GM21619 (cell line): Measurements from ENCODE around the gene RTCA.
A peak's percentile ranks its signal among the peaks of the same experiment; 100 is the strongest.
"Not testable (repeated sequence)": the region's sequence is repeated elsewhere in the genome, so short reads cannot be mapped to it uniquely, and the experiment has no call there.

Experiments
- ATAC-seq: cut with Tn5 transposase; IDR thresholded peaks from one replicate; pipeline ENCODE4 v1.9.1; 2021; ENCODE audit not compliant: unreplicated experiment

RTCA gene

DNA sequence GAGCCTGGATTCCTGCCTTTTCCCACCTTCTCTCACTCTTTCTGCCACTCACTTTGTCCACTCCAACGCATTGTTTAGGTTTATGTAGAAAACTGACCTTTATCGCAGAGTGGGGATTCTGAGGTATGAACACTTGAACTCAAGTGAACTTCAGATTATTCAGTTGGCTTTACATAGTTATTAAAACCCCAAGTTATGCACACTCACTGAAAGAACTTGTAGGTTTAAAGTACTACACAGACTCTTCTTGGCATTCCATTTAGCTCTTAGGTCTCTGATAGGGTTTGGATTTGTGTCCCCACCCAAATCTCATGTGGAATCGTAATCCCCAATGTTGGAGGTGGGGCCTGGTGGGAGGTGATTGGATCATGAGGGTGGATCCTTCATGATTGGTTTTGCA is 39.9 kb downstream of the RTCA start:
- ATAC-seq: no peak

DNA sequence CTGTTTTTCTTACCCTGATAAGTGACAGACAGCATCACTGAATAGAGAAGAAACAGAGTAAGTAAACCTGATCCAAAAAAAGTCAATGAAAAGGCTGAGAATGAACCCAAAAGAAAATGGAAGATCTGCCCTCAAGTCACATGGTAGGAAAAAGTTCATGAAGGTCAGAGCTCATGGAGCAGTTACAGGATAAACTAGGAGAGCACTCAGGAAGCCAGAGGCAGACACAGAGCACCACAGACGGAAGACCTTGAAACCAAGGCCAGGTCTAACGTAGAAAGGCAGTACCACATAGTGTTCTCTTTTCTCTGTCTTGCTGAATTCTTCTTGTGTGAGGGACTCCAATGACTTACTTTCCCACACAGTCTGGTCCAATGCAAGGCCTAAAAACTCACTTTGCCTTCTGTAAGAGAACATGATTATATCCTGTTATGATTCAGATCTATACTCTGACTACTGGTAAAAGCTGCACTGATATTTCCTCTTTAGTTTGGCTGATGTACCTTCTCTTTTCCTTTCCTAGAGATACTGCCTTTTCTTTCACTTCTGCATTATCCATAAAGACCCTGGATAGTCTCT is 40.8 kb downstream of the RTCA start:
- no peak for ATAC-seq

- peak; percentile 66 for ATAC-seq
Measured at GRCh38 chr1:100308777-100309176, 42.8 kb downstream of the RTCA start.

- ATAC-seq: no peak
Measured at GRCh38 chr1:100309863-100310262, 43.8 kb downstream of the RTCA start.

DNA sequence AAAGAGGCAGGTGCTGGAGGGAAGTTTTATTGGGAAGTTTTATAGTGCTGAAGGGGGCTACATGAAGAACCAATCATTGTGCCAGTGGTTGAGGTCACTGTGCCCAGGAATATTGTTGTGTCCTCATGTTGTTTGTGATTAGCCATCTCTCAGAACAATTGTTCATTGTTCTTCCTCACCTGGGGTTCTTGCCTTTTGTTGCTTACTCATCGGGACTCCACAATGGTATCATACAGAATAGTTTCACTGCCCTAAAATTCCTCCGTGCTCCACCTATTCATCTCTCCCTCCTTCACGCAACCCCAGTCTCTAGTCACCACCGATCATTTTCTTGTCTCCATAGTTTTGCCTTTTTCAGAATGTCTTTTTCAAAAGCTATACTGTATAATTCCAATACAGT is 47.4 kb downstream of the RTCA start:
- ATAC-seq: no peak

- ATAC-seq: no peak
Measured at GRCh38 chr1:100316622-100317021, 50.6 kb downstream of the RTCA start.

- ATAC-seq: no peak
Measured at GRCh38 chr1:100320311-100321099, 54.5 kb downstream of the RTCA start.

GRCh38 chr1:100321100-100321493 is 55.1 kb downstream of the RTCA start:
- no peak for ATAC-seq

DNA sequence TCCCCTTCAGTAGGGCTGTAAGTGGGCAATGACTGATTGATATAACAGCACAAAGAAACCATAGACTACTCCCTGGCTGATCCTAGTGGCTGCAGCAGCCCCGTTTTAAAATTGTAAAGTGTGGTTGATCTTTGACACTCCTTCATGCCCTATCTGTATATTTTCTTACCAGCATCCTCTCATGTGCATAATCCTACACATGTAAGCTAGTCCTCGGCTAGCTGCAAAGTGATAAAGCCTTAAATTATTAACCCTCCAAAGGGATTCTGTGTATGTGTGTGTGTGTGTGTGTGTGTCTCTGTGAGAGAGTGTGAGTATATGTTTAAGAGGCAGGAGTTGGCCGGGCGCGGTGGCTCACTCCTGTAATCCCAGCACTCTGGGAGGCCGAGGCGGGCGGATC is 55.5 kb downstream of the RTCA start:
- no peak for ATAC-seq

- peak; percentile 60 for ATAC-seq
Measured at GRCh38 chr1:100322436-100323211, 56.6 kb downstream of the RTCA start.

DNA sequence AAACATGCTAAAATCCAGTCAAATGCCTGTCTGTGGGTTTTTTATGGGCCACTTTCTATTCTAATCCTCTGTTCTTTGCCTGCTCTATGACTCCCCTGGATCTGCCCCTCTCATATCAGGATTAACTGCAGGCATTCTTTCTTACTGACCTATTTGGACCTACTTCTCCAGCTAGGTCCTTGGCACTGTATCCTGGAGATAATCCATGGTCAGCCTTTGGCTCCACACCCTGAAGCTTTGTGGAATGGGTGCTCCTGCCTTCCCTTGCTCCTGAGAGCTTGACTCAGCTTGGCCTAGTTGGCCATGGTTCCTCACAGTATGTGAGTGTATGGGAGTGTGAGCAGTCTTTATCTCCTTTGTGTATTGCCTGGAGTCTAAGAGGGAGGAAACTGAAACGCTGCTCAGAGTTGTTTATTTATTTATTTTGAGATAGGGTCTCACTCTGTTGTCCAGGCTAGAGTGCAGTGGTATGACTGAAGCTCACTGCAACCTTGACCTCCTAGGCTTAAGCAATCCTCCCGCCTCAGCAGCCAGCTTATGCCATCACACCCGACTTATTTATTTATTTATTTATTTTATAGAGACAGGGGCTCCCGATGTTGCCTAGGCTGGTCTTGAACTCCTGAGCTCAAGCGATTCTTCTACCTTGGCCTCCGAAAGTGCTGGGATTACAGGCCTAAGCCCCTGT is 57.5 kb downstream of the RTCA start:
- ATAC-seq: no peak

DNA sequence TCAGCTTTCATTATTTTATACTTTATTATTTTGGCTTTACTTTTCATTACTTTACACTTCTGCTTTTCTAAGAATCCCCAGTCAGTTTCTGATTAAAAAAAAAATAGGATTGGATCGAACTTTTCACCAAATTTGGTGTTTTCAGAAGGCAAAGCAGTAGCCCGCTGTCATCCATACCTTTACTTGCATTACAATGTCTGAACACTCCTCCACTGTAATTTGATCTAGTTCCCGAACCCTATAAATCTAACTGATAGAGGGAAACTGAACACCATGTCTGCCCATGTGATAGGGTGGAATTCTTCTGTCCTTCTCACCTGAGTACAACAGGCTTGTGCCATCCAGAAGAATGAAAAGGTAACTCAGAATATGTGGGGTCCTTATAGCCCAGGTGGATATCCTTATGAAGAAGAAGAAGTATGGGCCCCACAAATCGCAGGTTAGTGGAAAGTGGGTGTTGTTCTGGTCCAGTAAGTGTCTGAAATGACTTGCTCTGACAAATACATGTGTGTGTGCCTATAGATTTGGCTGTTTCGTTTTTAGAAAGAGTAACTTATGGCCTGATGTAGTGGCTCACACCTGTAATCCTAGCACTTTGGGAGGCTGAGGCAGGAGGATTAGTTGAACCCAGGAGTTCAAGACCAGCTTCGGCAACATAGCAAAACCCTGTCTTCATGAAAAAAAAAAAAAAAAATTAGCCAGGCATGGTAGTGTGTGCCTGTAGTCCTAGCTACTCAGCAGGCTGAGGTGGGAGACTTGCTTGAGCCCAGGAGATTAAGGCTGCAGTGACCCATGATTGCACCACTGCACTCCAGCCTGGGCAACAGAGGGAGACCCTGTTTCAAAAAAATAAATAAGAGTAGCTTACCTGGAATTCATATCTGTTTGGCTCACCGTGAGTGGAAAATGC is 59.7 kb downstream of the RTCA start:
- no peak for ATAC-seq

DNA sequence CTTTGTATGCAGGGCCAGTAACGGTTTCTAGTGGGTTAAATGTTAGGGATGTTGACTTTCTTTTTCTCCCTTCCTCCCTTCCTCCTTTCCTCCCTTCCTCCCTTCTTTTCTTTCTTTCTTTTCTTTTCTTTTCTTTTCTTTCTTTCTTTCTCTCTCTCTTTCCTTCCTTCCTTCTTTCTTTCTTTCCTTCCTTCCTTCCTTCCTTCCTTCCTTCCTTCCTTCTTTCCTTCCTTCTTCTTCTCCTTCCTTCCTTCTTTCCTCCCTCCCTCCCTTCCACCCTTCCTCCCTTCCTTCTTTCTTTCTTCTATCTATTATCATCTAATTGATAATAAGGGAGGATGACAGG is 60.3 kb downstream of the RTCA start:
- ATAC-seq: not testable (repeated sequence)

GRCh38 chr1:100328133-100328532 is 62.1 kb downstream of the RTCA start:
- ATAC-seq: no peak

DNA sequence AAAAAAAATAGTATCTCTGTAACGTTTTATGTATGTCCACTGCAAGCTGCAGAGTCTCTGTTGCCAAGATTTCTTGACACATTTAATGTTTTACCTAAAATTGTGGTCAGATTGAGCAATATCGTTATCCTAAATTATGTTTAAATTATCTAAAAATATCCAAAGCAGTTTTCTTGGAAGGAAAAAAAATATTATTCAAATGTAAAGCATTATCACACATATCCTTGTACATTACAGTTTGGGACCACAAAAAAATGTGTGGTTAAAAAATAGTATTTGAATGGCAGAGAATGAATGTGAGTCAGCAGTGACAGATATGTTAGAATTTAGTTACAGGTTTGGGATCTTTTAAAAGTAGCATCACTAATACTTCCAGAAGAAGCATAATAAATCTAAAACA is 65.1 kb downstream of the RTCA start:
- ATAC-seq: not testable (repeated sequence)

- ATAC-seq: no peak
Measured at GRCh38 chr1:100332331-100332730, 66.3 kb downstream of the RTCA start.

GRCh38 chr1:100335436-100335835 is 69.4 kb downstream of the RTCA start:
- ATAC-seq: no peak

DNA sequence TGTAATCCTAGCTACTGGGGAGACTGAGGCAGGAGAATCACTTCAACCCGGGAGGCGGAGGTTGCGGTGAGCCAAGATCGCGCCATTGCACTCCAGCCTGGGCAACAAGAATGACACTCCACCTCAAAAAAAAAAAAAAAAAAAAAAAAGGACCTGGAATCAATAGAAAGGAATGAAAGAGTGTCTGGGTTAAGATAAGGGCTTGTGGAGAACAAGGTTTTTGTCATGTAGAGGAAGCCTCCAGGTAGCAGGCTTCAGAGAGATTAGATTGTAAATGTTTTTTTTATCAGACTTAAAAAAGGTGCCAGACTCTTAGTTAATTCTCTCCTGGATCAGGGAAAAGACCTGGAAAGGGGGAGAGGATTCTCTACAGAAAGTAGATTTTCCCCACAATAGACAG is 71.9 kb downstream of the RTCA start:
- not testable (repeated sequence) for ATAC-seq

- ATAC-seq: not testable (repeated sequence)
Measured at GRCh38 chr1:100339735-100340134, 73.7 kb downstream of the RTCA start.

- no peak for ATAC-seq
Measured at GRCh38 chr1:100340494-100340893, 74.5 kb downstream of the RTCA start.
